ENCODE data around the gene PKNOX2.

DNA sequence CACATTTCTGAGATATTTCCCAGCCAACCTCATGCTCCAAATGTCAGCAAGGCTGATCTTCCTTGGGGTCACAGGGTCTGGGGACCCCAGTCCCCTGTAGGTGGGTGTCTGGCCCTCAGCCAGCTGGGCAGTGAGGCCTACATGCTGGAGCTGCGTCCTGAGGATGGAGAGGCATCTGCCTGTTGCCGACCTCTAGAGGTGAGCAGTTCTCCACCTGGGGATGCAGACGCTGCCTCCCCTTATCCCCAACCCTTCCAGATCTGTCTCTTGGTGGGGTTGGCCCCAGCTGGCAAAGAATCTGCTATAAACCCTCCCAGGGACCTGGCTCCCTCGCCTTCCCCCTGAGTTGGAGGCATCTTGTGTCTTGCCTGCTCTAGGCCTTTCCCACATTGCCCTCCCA, 79.6 kb downstream of the PKNOX2 start:
- TF ChIP-seq POLR2A (IDR thresholded peaks at IDR 0.05; ENCODE audit: low read depth, low read length), result no peak
- TF ChIP-seq TAF1 (IDR thresholded peaks at IDR 0.05; ENCODE audit: borderline replicate concordance, low read depth, low read length), result no peak
- no peak for TF ChIP-seq POLR2AphosphoS5 (IDR thresholded peaks at IDR 0.05; ENCODE audit: low read depth, low read length)

Data from GM12892 (cell line).